Neural progenitor cell (in vitro differentiated cells): ENCODE results near the gene CAMKK2. TPM values are rescaled to one million over a fixed set of nuclear protein-coding genes. Genes with fewer than 3 reads are reported as not detected.
"Not testable (repeated sequence)": the region's sequence is repeated elsewhere in the genome, so short reads cannot be mapped to it uniquely, and the experiment has no call there.

ENCODE experiments used
- DNase-seq: peaks from one replicate; pipeline ENCODE4 v3.0.0-alpha.2; 2016; ENCODE audit warnings: low spot score
- H2AFZ ChIP-seq: fragments of 200-600 bp; sonication (generic); replicated peaks from 2 replicates; pipeline ENCODE4 v1.6.1; 2016; ENCODE audit warnings: antibody characterized with exemption
- H3F3A ChIP-seq: fragments of 200-600 bp; sonication (generic); 2 replicates; pipeline ENCODE4 v1.6.1; 2016; ENCODE audit warnings: antibody characterized with exemption, low read depth
- H3K27ac ChIP-seq: fragments of 200-600 bp; sonication (generic); 2 replicates; pipeline ENCODE4 v1.5.1; 2016; ENCODE audit warnings: mild to moderate bottlenecking
- H3K27me3 ChIP-seq: fragments of 200-600 bp; sonication (generic); 2 replicates; pipeline ENCODE4 v1.6.1; 2016; ENCODE audit warnings: mild to moderate bottlenecking, moderate library complexity
- H3K36me3 ChIP-seq: fragments of 200-600 bp; sonication (generic); 2 replicates; pipeline ENCODE4 v1.5.1; 2016
- H3K4me1 ChIP-seq: fragments of 200-600 bp; sonication (generic); 2 replicates; pipeline ENCODE4 v1.6.1; 2016; ENCODE audit warnings: mixed run types
- H3K4me2 ChIP-seq: fragments of 200-600 bp; sonication (generic); 2 replicates; pipeline ENCODE4 v1.6.1; 2016
- H3K4me3 ChIP-seq: fragments of 200-600 bp; sonication (generic); 2 replicates; pipeline ENCODE4 v1.5.1; 2016
- H3K79me2 ChIP-seq: fragments of 200-600 bp; sonication (generic); 2 replicates; pipeline ENCODE4 v1.6.1; 2016; ENCODE audit warnings: low read depth
- H3K9ac ChIP-seq: fragments of 200-600 bp; sonication (generic); 2 replicates; pipeline ENCODE4 v1.6.1; 2016
- H3K9me3 ChIP-seq: fragments of 200-600 bp; sonication (generic); 2 replicates; pipeline ENCODE4 v1.5.1; 2016; ENCODE audit warnings: low read depth
- H4K20me1 ChIP-seq: fragments of 200-600 bp; sonication (generic); 2 replicates; pipeline ENCODE4 v1.6.1; 2016; ENCODE audit warnings: low read depth
- H3K27ac Mint-ChIP-seq: 3 replicates; pipeline ENCODE4 v1.8.0; 2021; ENCODE audit warnings: mixed read lengths
- H3K27me3 Mint-ChIP-seq: 2 replicates; pipeline ENCODE4 v1.8.0; 2022; ENCODE audit warnings: low read depth, mild to moderate bottlenecking, inconsistent platforms, moderate library complexity, mixed read lengths; ENCODE audit not compliant: insufficient read depth
- H3K36me3 Mint-ChIP-seq: 3 replicates; pipeline ENCODE4 v1.8.0; 2021; ENCODE audit warnings: mixed read lengths
- H3K4me1 Mint-ChIP-seq: 3 replicates; pipeline ENCODE4 v1.8.0; 2021; ENCODE audit warnings: mixed read lengths
- H3K4me3 Mint-ChIP-seq: 3 replicates; pipeline ENCODE4 v1.8.0; 2021; ENCODE audit warnings: mild to moderate bottlenecking, moderate library complexity, mixed read lengths
- H3K9me3 Mint-ChIP-seq: 3 replicates; pipeline ENCODE4 v1.8.0; 2020; ENCODE audit warnings: mixed read lengths
- EZH2 ChIP-seq: fragments of 200-600 bp; sonication (generic); IDR thresholded peaks from 2 replicates; pipeline ENCODE4 v1.6.1; 2017; ENCODE audit warnings: antibody characterized with exemption, mild to moderate bottlenecking, moderate library complexity
- EZH2phosphoT487 ChIP-seq: fragments of 200-600 bp; sonication (generic); IDR thresholded peaks from 2 replicates; pipeline ENCODE4 v1.6.1; 2017; ENCODE audit warnings: antibody characterized with exemption
- total RNA-seq: library from RNA; depleted of rRNA; stranded (reverse); fragments of >200 nt; gene quantifications from 2 replicates; pipeline ENCODE4 v1.2.3, GENCODE V29; 2015; ENCODE audit warnings: low replicate concordance
- TF ChIP-seq, protein P1 (sequence below): fragments of 200-600 bp; sonication (generic); IDR thresholded peaks from 2 replicates; pipeline ENCODE4 v1.5.1; 2017; ENCODE audit warnings: antibody characterized with exemption, mild to moderate bottlenecking

Gene CAMKK2
- total RNA-seq, 1 donor from 2014 or later, result 21.0 TPM

DNA sequence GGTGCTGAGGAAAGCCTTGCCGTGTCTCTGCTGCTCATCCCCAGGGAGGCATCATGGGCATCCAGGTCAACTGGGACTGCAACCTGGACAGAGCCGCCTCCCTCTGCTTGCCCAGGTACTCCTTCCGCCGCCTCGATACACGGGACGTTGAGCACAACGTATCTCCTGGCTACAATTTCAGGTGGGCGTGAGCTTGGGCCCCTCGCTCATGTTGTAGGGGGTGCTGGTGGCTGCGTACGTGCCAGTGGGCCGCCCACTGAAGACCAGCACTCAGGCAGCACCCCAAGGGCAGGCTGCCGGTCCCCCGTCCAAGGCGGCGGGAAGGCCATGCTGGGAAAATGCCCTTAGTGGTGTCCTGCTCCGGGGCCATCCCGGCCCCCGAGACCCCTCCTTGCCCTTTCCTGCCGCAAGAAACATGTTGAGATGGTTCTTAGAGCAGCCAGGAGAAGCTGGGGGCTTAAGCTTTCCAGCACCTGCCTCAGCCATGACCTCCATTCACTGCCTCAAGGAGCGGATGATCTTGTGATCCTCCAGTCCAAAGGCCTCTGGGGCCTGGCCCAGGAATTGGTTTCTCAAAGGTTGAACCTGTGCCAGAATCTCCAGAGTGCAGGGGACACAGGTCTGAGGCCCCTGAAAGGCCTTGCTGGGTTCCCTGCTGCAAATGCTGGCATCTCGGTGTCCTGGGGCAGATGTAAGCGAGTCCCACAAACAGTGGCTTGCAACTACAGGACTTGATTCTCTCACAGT is 67.4 kb downstream of the CAMKK2 start:
- Histone ChIP-seq H2AFZ (no peak overlapping the region), H3K27ac (no peak overlapping the region), H3K9me3 (no peaks in the 10 kb centered on the region), H3K79me2 (no peaks in the 10 kb centered on the region), H3K36me3 (no peaks in the 10 kb centered on the region), H3K9ac (no peak overlapping the region), H3K4me2 (no peak overlapping the region), H3K27me3 (no peaks in the 10 kb centered on the region), H3F3A (peaks cover 3% of the 10 kb centered on the region), H3K4me1 (no peaks in the 10 kb centered on the region), H3K4me3 (no peak overlapping the region), H4K20me1 (no peaks in the 10 kb centered on the region)
- no peak overlapping the region for H3K27ac Mint-ChIP-seq
- peaks cover 5% of the 10 kb centered on the region for H3K36me3 Mint-ChIP-seq
- H3K9me3 Mint-ChIP-seq, result no peaks in the 10 kb centered on the region
- H3K4me3 Mint-ChIP-seq, result no peak overlapping the region
- H3K4me1 Mint-ChIP-seq, result peaks cover 3% of the 10 kb centered on the region
- peaks cover 5% of the 10 kb centered on the region for H3K27me3 Mint-ChIP-seq
- TF ChIP-seq EZH2, result no peak
- TF ChIP-seq, protein P1, sequence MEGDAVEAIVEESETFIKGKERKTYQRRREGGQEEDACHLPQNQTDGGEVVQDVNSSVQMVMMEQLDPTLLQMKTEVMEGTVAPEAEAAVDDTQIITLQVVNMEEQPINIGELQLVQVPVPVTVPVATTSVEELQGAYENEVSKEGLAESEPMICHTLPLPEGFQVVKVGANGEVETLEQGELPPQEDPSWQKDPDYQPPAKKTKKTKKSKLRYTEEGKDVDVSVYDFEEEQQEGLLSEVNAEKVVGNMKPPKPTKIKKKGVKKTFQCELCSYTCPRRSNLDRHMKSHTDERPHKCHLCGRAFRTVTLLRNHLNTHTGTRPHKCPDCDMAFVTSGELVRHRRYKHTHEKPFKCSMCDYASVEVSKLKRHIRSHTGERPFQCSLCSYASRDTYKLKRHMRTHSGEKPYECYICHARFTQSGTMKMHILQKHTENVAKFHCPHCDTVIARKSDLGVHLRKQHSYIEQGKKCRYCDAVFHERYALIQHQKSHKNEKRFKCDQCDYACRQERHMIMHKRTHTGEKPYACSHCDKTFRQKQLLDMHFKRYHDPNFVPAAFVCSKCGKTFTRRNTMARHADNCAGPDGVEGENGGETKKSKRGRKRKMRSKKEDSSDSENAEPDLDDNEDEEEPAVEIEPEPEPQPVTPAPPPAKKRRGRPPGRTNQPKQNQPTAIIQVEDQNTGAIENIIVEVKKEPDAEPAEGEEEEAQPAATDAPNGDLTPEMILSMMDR, result no peak
- TF ChIP-seq EZH2phosphoT487, result no peak
- DNase-seq, result no peak

DNA sequence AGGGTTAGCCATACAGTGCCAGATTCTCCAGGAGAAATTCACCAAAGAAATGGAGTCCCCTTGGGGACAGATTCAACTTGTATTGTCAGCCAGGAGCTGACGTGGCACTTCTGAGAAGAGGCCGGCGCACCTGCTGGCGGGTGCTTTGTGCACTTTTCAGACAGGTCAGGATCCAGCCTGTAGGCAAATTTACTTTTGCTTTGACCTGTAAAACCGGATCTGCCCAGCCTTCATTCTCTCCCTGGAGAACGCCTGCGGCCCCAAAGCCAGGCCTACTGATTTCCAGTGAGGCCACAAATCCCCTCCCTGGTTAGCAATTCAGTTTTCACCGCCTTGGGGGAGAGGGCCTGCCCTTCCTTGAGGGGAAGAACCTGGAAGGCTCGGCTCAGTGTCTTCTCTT is 69.2 kb downstream of the CAMKK2 start:
- Histone ChIP-seq H3K9me3 (no peaks in the 10 kb centered on the region), H3F3A (peaks cover 3% of the 10 kb centered on the region), H3K27me3 (no peaks in the 10 kb centered on the region), H3K36me3 (no peaks in the 10 kb centered on the region), H3K79me2 (no peaks in the 10 kb centered on the region), H3K9ac (no peak overlapping the region), H3K4me3 (no peak overlapping the region), H3K4me2 (no peak overlapping the region), H2AFZ (no peak overlapping the region), H4K20me1 (no peaks in the 10 kb centered on the region), H3K4me1 (no peaks in the 10 kb centered on the region), H3K27ac (no peak overlapping the region)
- no peak overlapping the region for H3K4me3 Mint-ChIP-seq
- peaks cover 3% of the 10 kb centered on the region for H3K4me1 Mint-ChIP-seq
- peaks cover 3% of the 10 kb centered on the region for H3K36me3 Mint-ChIP-seq
- peaks cover 5% of the 10 kb centered on the region for H3K27me3 Mint-ChIP-seq
- no peak overlapping the region for H3K27ac Mint-ChIP-seq
- DNase-seq, result no peak
- TF ChIP-seq EZH2 (no peak), EZH2phosphoT487 (no peak)
- TF ChIP-seq, protein P1, result no peak
- H3K9me3 Mint-ChIP-seq, result no peaks in the 10 kb centered on the region

DNA sequence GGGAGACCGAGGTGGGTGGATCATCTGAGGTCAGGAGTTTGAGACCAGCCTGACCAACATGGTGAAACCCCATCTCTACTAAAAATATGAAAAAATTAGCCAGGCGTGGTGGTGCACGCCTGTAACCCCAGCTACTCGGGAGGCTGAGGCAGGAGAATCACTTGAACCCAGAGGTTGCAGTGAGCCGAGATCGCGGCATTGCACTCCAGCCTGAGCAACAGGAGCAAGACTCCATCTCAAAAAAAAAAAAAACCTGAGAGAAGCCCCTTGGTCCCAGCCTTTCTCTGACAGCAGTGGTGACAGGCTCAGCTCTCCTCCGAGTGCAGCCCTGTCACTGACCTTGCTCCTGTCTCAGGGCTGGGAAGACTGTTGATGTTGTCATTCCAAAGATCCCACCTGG is 69.6 kb downstream of the CAMKK2 start:
- H3K9me3 Mint-ChIP-seq, H3K4me1 Mint-ChIP-seq, H3K27ac ChIP-seq, H3K27ac Mint-ChIP-seq, H3K4me3 ChIP-seq, H3K27me3 ChIP-seq, H3K4me3 Mint-ChIP-seq, H3F3A ChIP-seq, H4K20me1 ChIP-seq, H3K27me3 Mint-ChIP-seq, H2AFZ ChIP-seq, H3K9ac ChIP-seq, H3K36me3 ChIP-seq, H3K4me2 ChIP-seq, H3K4me1 ChIP-seq, H3K79me2 ChIP-seq, H3K36me3 Mint-ChIP-seq, H3K9me3 ChIP-seq, DNase-seq: not testable (repeated sequence)

DNA sequence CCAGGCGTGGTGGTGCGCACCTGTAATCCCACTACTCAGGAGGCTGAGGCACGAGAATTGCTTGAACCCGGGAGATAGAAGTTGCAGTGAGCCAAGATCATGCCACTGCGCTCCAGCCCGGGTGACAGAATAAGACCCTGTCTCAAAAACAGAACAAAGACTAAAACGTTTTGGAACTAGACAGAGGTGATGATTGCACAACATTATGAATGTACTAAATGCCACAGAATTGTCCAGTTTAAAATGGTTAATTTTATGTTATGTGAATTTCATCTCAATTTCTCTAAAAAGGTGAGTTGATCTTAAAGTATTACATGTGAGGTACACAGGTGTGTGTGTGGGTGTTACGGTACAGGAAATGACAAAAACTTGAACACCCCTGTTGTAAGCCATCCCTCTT is 70.1 kb downstream of the CAMKK2 start:
- H2AFZ ChIP-seq, result no peak overlapping the region
- H3K4me3 ChIP-seq, result no peak overlapping the region
- no peak overlapping the region for H3K27ac ChIP-seq
- H3K36me3 ChIP-seq, result no peaks in the 10 kb centered on the region
- H3K27ac Mint-ChIP-seq, result no peak overlapping the region
- H3K4me2 ChIP-seq, result no peak overlapping the region
- no peaks in the 10 kb centered on the region for H4K20me1 ChIP-seq
- no peaks in the 10 kb centered on the region for H3K9me3 ChIP-seq
- H3F3A ChIP-seq, result peaks cover 3% of the 10 kb centered on the region
- TF ChIP-seq EZH2 (no peak), EZH2phosphoT487 (no peak)
- TF ChIP-seq, protein P1, result no peak
- no peaks in the 10 kb centered on the region for H3K4me1 ChIP-seq
- H3K79me2 ChIP-seq, result no peaks in the 10 kb centered on the region
- peaks cover 5% of the 10 kb centered on the region for H3K27me3 Mint-ChIP-seq
- H3K4me3 Mint-ChIP-seq, result no peak overlapping the region
- peaks cover 3% of the 10 kb centered on the region for H3K4me1 Mint-ChIP-seq
- H3K9me3 Mint-ChIP-seq, result no peaks in the 10 kb centered on the region
- peaks cover 3% of the 10 kb centered on the region for H3K36me3 Mint-ChIP-seq
- H3K27me3 ChIP-seq, result no peaks in the 10 kb centered on the region
- H3K9ac ChIP-seq, result no peak overlapping the region
- no peak for DNase-seq
